Erythroblast (primary cell): ENCODE data around the gene SLC16A8.

Experiments
- GATA1 ChIP-seq: IDR thresholded peaks from 2 replicates; pipeline ENCODE4 v1.6.1; 2011; ENCODE audit warnings: low read depth, mild to moderate bottlenecking, control low read depth, low read length, moderate library complexity
- POLR2A ChIP-seq: IDR thresholded peaks from 2 replicates; pipeline ENCODE4 v1.6.1; 2011; ENCODE audit warnings: mild to moderate bottlenecking, low read length

GRCh38 chr22:38132136-38132535 lies 48.2 kb upstream of the SLC16A8 start:
- TF ChIP-seq POLR2A (no peak), GATA1 (no peak)
